Endothelial cell of umbilical vein (primary cell): ENCODE results near the gene PLCXD3. TPM values are rescaled to one million over a fixed set of nuclear protein-coding genes. Genes with fewer than 3 reads are reported as not detected.

Experiments
- BruUV-seq: library from RNA; stranded (reverse); fragments of 400-500 nt; replicated peaks from 2 replicates; lab custom pipeline; 2021; lab: Mats Ljungman, UMichigan
- CTCF ChIA-PET: fragments of 300-600, 350-600 bp; sonication (Branson Sonifier 250); formaldehyde crosslinking; loops from one replicate; lab custom pipeline; 2021; ENCODE audit warnings: antibody characterized with exemption, inconsistent platforms; lab: Charles Lee
- POLR2A ChIA-PET: fragments of 300-600, 350-600 bp; sonication (Branson Sonifier 250); formaldehyde crosslinking; loops from one replicate; lab custom pipeline; 2021; ENCODE audit warnings: antibody characterized with exemption, inconsistent platforms; lab: Charles Lee
- DNase-seq: peaks from one replicate; pipeline ENCODE4 v3.0.0-alpha.2; 2011; ENCODE audit warnings: low read depth, low spot score
- FAIRE-seq: peaks from 2 replicates; lab custom pipeline; 2011; peaks lifted over from hg19 to GRCh38; lab: Jason Lieb, UNC
- H2AFZ ChIP-seq: 2 replicates; pipeline ENCODE4 v1.6.0; 2012; ENCODE audit warnings: low read depth, low read length, control low read depth, inconsistent platforms
- H3K27ac ChIP-seq: 2 replicates; pipeline ENCODE4 v1.5.1; 2011; ENCODE audit warnings: low read depth, mild to moderate bottlenecking, control low read depth, low read length, moderate library complexity; ENCODE audit not compliant: insufficient read depth
- H3K27me3 ChIP-seq, 2 experiments: 2 replicates each; pipeline versions ENCODE4 v1.6.0 to v1.6.1; 2011; ENCODE audit warnings: low read length in 2 of 2, mixed read lengths in 1 of 2; ENCODE audit not compliant: control insufficient read depth in 2 of 2, insufficient read depth in 2 of 2
- H3K36me3 ChIP-seq, 2 experiments: 2 replicates in 1 of 2; 3 replicates in 1 of 2; pipeline ENCODE4 v1.5.1; 2011; ENCODE audit warnings: low read length in 2 of 2, mild to moderate bottlenecking in 1 of 2, moderate library complexity in 1 of 2; ENCODE audit not compliant: control insufficient read depth in 2 of 2, insufficient read depth in 2 of 2; ENCODE audit errors: extremely low read depth in 1 of 2
- H3K4me1 ChIP-seq: 3 replicates; pipeline ENCODE4 v1.5.1; 2011; ENCODE audit warnings: mild to moderate bottlenecking, low read length; ENCODE audit not compliant: control insufficient read depth, insufficient read depth; ENCODE audit errors: extremely low read depth
- H3K4me2 ChIP-seq: 2 replicates; pipeline ENCODE4 v1.6.1; 2011; ENCODE audit warnings: low read length, control low read depth, mixed read lengths; ENCODE audit not compliant: insufficient read depth
- H3K4me3 ChIP-seq, 3 experiments: fragments of 200-600 bp in 1 of 3; sonication (generic), shearing (Covaris generic) in 1 of 3; replicated peaks in 1 of 3; 2 replicates each; pipeline ENCODE4 v1.5.1; 2011 to 2016; ENCODE audit warnings: control low read depth in 3 of 3, low read length in 3 of 3, mild to moderate bottlenecking in 2 of 3, inconsistent platforms in 1 of 3, low read depth in 1 of 3, moderate library complexity in 1 of 3; ENCODE audit not compliant: insufficient read depth in 1 of 3
- H3K79me2 ChIP-seq: 2 replicates; pipeline ENCODE4 v1.6.0; 2012; ENCODE audit warnings: low read length, inconsistent platforms; ENCODE audit not compliant: control insufficient read depth, insufficient read depth
- H3K9ac ChIP-seq: replicated peaks from 2 replicates; pipeline ENCODE3; 2011; ENCODE audit warnings: low read length, control low read depth; ENCODE audit not compliant: insufficient read depth; ENCODE audit errors: extremely low read depth
- H3K9me1 ChIP-seq: replicated peaks from 3 replicates; pipeline ENCODE4 v1.6.0; 2011; ENCODE audit warnings: mild to moderate bottlenecking, low read length; ENCODE audit not compliant: control insufficient read depth, insufficient read depth; ENCODE audit errors: extremely low read depth
- H3K9me3 ChIP-seq: replicated peaks from 2 replicates; pipeline ENCODE4 v1.5.1; 2012; ENCODE audit warnings: low read length, inconsistent platforms; ENCODE audit not compliant: control insufficient read depth, insufficient read depth
- H4K20me1 ChIP-seq: replicated peaks from 2 replicates; pipeline ENCODE3; 2011; ENCODE audit warnings: mild to moderate bottlenecking, low read length; ENCODE audit not compliant: control insufficient read depth, insufficient read depth; ENCODE audit errors: extremely low read depth
- CTCF ChIP-seq, 2 donors: IDR thresholded peaks; 1 replicate in 1 of 2; 2 replicates in 1 of 2; pipeline ENCODE4 v1.5.1; 2011; ENCODE audit warnings: low read length in 2 of 2, mild to moderate bottlenecking in 2 of 2, moderate library complexity in 2 of 2, control low read depth in 1 of 2, inconsistent platforms in 1 of 2, low read depth in 1 of 2; ENCODE audit not compliant: insufficient read depth in 1 of 2; ENCODE audit errors: extremely low read depth in 1 of 2
- EZH2 ChIP-seq: IDR thresholded peaks from 2 replicates; pipeline ENCODE4 v1.6.1; 2012; ENCODE audit warnings: borderline replicate concordance, low read depth, mild to moderate bottlenecking, moderate library complexity, low read length, inconsistent platforms; ENCODE audit not compliant: severe bottlenecking
- FOS ChIP-seq: IDR thresholded peaks from 2 replicates; pipeline ENCODE4 v1.6.1; 2011; ENCODE audit warnings: mild to moderate bottlenecking, low read length, moderate library complexity, borderline replicate concordance; ENCODE audit not compliant: insufficient read depth
- GATA2 ChIP-seq: IDR thresholded peaks from 2 replicates; pipeline ENCODE4 v1.7.0; 2011; ENCODE audit warnings: low read depth, mild to moderate bottlenecking, moderate library complexity, mixed read lengths, low read length; ENCODE audit not compliant: insufficient read length, insufficient read depth
- JUN ChIP-seq: IDR thresholded peaks from 2 replicates; pipeline ENCODE4 v1.6.1; 2011; ENCODE audit warnings: borderline replicate concordance, low read depth; ENCODE audit not compliant: insufficient read length, insufficient read depth
- MAX ChIP-seq: IDR thresholded peaks from 2 replicates; pipeline ENCODE4 v1.6.1; 2011; ENCODE audit not compliant: insufficient read depth, insufficient read length
- MYC ChIP-seq: IDR thresholded peaks from one replicate; pipeline ENCODE4 v1.6.1; 2011; ENCODE audit warnings: mild to moderate bottlenecking, low read depth, low read length
- POLR2A ChIP-seq: IDR thresholded peaks from 2 replicates; pipeline ENCODE4 v1.6.1; 2012; ENCODE audit warnings: low read depth, mild to moderate bottlenecking, control low read depth, low read length
- POLR2AphosphoS5 ChIP-seq: IDR thresholded peaks from 2 replicates; pipeline ENCODE4 v1.6.1; 2012; ENCODE audit warnings: low read depth, mild to moderate bottlenecking, control low read depth, low read length, moderate library complexity; ENCODE audit not compliant: insufficient read depth
- dilution Hi-C: fragments of 300-500 bp; cut with MboI; formaldehyde crosslinking; loops from one replicate; pipeline ENCODE4 v1.15.0; 2019; ENCODE audit warnings: low sequenced_read_pairs; ENCODE audit not compliant: extremely low pct_ligation_motif_present
- intact Hi-C: fragments of 100-400 bp; cut with micrococcal nuclease; formaldehyde crosslinking; loops from one replicate; pipeline ENCODE4 v1.10.0; 2022
- polyA plus RNA-seq, 4 experiments: library from polyadenylated mRNA; depleted of rRNA in 3 of 4; stranded (reverse) in 3 of 4; unstranded in 1 of 4; fragments of >200 nt; gene quantifications; 2 replicates each; pipeline versions ENCODE4 v1.2.1 to v1.2.3, GENCODE V29; 2011 to 2012; ENCODE audit warnings: missing spikeins in 1 of 4
- total RNA-seq: library from RNA; stranded (reverse); gene quantifications from 2 replicates; pipeline ENCODE4 v1.2.3, GENCODE V29; 2021

Gene PLCXD3
- total and polyA plus RNA-seq, 2 donors (not counting 3 experiments of a cell fraction or from before 2014, with no cell fraction given), result not detected

GRCh38 chr5:41406424-41406823 lies 104.0 kb downstream of the PLCXD3 start:
- H3K27me3 ChIP-seq, result no peaks in the 10 kb centered on the region
- ChIA-PET CTCF (no interaction called here), POLR2A (no interaction called here)
- H3K9me3 ChIP-seq, result no peaks in the 10 kb centered on the region
- H3K9ac ChIP-seq, result no peak overlapping the region
- dilution Hi-C loops (no loop called here), intact Hi-C loops (no loop called here)
- no peak overlapping the region for H3K4me2 ChIP-seq
- H2AFZ ChIP-seq, result no peak overlapping the region
- no peak for TF ChIP-seq FOS
- no peak for TF ChIP-seq JUN
- no peak for TF ChIP-seq GATA2
- TF ChIP-seq POLR2A, result no peak
- TF ChIP-seq MAX, result no peak
- TF ChIP-seq CTCF (IDR thresholded peaks at IDR 0.05; ENCODE audit: extremely low read depth in 1 of 2, insufficient read depth in 1 of 2, low read depth in 1 of 2, low read length in 2 of 2), result no peak
- no peak for TF ChIP-seq EZH2
- no peak for TF ChIP-seq POLR2AphosphoS5
- no peak for TF ChIP-seq MYC
- no peaks in the 10 kb centered on the region for H3K79me2 ChIP-seq
- FAIRE-seq (no peak), DNase-seq (no peak)
- H3K27ac ChIP-seq, result no peak overlapping the region
- no peak overlapping the region for H3K4me3 ChIP-seq
- H3K36me3 ChIP-seq, result no peaks in the 10 kb centered on the region
- no peaks in the 10 kb centered on the region for H3K9me1 ChIP-seq
- H4K20me1 ChIP-seq, result no peaks in the 10 kb centered on the region
- H3K4me1 ChIP-seq, result no peaks in the 10 kb centered on the region
- BruUV-seq, result no TSS peak
